AG04450 (cell line): ENCODE data around the gene C3orf85. TPM values are rescaled to one million over a fixed set of nuclear protein-coding genes. Genes with fewer than 3 reads are reported as not detected.

Source experiments
- CTCF ChIA-PET: fragments of 300-600, 350-600 bp; formaldehyde crosslinking; extraction: SDS; loops from one replicate; lab custom pipeline; 2022; ENCODE audit warnings: antibody characterized with exemption, inconsistent platforms; lab: Charles Lee
- POLR2A ChIA-PET: fragments of 350-600 bp; formaldehyde crosslinking; extraction: SDS; loops from one replicate; lab custom pipeline; 2021; ENCODE audit warnings: antibody characterized with exemption, inconsistent platforms; lab: Yijun Ruan, JAX
- DNase-seq: peaks from one replicate; pipeline ENCODE4 v3.0.0-alpha.2; 2011; ENCODE audit warnings: low read depth, low spot score
- H3K27ac ChIP-seq: one replicate; pipeline ENCODE4 v1.5.1; 2012; ENCODE audit warnings: low read depth, low read length, control low read depth
- H3K27me3 ChIP-seq: one replicate; pipeline ENCODE4 v1.6.0; 2012; ENCODE audit warnings: low read length; ENCODE audit not compliant: control insufficient read depth, insufficient read depth
- H3K4me3 ChIP-seq: 2 replicates; pipeline ENCODE4 v1.5.1; 2011; ENCODE audit warnings: mild to moderate bottlenecking, low read depth, low read length, control low read depth
- H3K9me3 ChIP-seq: 2 replicates; pipeline ENCODE4 v1.5.1; 2012; ENCODE audit warnings: low read length; ENCODE audit not compliant: control insufficient read depth, insufficient read depth
- CTCF ChIP-seq: IDR thresholded peaks from 2 replicates; pipeline ENCODE4 v1.5.1; 2011; ENCODE audit warnings: low read depth, low read length, control low read depth, inconsistent platforms
- polyA plus RNA-seq: library from polyadenylated mRNA; depleted of rRNA; stranded (reverse); fragments of >200 nt; gene quantifications from 2 replicates; pipeline ENCODE4 v1.2.3, GENCODE V29; 2011

The C3orf85 gene
- polyA plus RNA-seq, 1 experiment, result not detected

GRCh38 chr3:109137761-109138160, 1.2 kb downstream of the C3orf85 start:
- Histone ChIP-seq H3K4me3 (no peak overlapping the region), H3K9me3 (no peaks in the 10 kb centered on the region), H3K27ac (no peak overlapping the region), H3K27me3 (no peaks in the 10 kb centered on the region)
- TF ChIP-seq CTCF, result no peak
- POLR2A ChIA-PET, result no interaction called here
- DNase-seq, result no peak
- CTCF ChIA-PET, result no interaction called here

GRCh38 chr3:109140318-109140717, 3.8 kb downstream of the C3orf85 start:
- DNase-seq, result no peak
- ChIA-PET CTCF (no interaction called here), POLR2A (no interaction called here)
- Histone ChIP-seq H3K27me3 (no peaks in the 10 kb centered on the region), H3K27ac (no peak overlapping the region), H3K4me3 (no peak overlapping the region), H3K9me3 (no peaks in the 10 kb centered on the region)
- TF ChIP-seq CTCF, result no peak

GRCh38 chr3:109143646-109144045, 7.1 kb downstream of the C3orf85 start:
- POLR2A ChIA-PET, result no interaction called here
- CTCF ChIA-PET, result no interaction called here
- Histone ChIP-seq H3K27me3 (no peaks in the 10 kb centered on the region), H3K9me3 (no peaks in the 10 kb centered on the region), H3K27ac (no peak overlapping the region), H3K4me3 (no peak overlapping the region)
- DNase-seq, result no peak
- no peak for TF ChIP-seq CTCF

DNA sequence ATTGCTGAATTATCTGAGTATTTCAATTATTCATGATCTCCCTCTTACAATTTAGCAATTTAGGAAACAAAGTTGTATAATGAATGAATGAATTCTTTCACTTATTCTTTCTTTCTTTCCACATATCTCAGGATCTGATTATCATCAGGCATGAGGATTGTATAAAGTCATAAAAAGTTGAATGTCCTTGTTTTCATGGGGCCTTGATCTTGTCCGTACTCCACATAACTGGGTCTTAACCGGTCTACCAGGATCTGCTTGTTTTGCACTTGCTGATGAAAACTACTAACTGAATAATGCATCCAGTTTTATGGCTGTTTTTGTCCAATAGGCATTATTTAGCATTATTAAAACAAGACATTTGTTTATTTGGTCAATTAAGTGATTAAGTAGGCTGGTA, 12.6 kb downstream of the C3orf85 start:
- ChIA-PET CTCF (no interaction called here), POLR2A (no interaction called here)
- H3K27me3 ChIP-seq, result no peaks in the 10 kb centered on the region
- no peak overlapping the region for H3K27ac ChIP-seq
- no peak for DNase-seq
- no peak for TF ChIP-seq CTCF
- H3K9me3 ChIP-seq, result no peaks in the 10 kb centered on the region
- H3K4me3 ChIP-seq, result no peak overlapping the region

GRCh38 chr3:109152320-109152719, 15.8 kb downstream of the C3orf85 start:
- Histone ChIP-seq H3K27ac (no peak overlapping the region), H3K9me3 (no peaks in the 10 kb centered on the region), H3K4me3 (no peak overlapping the region), H3K27me3 (no peaks in the 10 kb centered on the region)
- CTCF ChIA-PET, result no interaction called here
- DNase-seq, result no peak
- TF ChIP-seq CTCF, result no peak
- POLR2A ChIA-PET, result no interaction called here
